HEK293 (cell line): ENCODE measurements around the gene PTGES2.

Experiments used
- CTCF ChIA-PET: fragments of 350-600 bp; formaldehyde crosslinking; extraction: SDS; loops from one replicate; lab custom pipeline; 2021; ENCODE audit warnings: antibody characterized with exemption; lab: Yijun Ruan, JAX
- POLR2A ChIA-PET: fragments of 300-600 bp; formaldehyde crosslinking; extraction: SDS; loops from one replicate; lab custom pipeline; 2020; ENCODE audit warnings: antibody characterized with exemption, inconsistent platforms; lab: Yijun Ruan, JAX
- H3K27ac ChIP-seq: fragments of 200-500 bp; sonication (Bioruptor generic); 2 replicates; pipeline ENCODE4 v1.5.1; 2014; ENCODE audit warnings: low read depth, low read length, control low read depth, inconsistent platforms; ENCODE audit errors: extremely low read depth
- H3K36me3 ChIP-seq, 2 experiments: fragments of 200-500 bp in 1 of 2; sonication (Bioruptor generic) in 1 of 2; 1 replicate in 1 of 2; 2 replicates in 1 of 2; pipeline ENCODE4 v1.5.1; 2014 to 2017; ENCODE audit warnings: inconsistent platforms in 2 of 2, low read length in 2 of 2; ENCODE audit not compliant: control insufficient read depth in 2 of 2, insufficient read depth in 1 of 2
- H3K4me1 ChIP-seq: fragments of 200-500 bp; sonication (Bioruptor generic); 2 replicates; pipeline ENCODE4 v1.5.1; 2014; ENCODE audit warnings: mild to moderate bottlenecking, low read length, inconsistent platforms; ENCODE audit not compliant: control insufficient read depth, insufficient read depth
- H3K4me3 ChIP-seq: 2 replicates; pipeline ENCODE4 v1.5.1; 2011; ENCODE audit warnings: low read depth, mild to moderate bottlenecking, control low read depth, low read length, moderate library complexity
- H3K9me3 ChIP-seq: fragments of 200-500 bp; sonication (Bioruptor generic); 2 replicates; pipeline ENCODE4 v1.5.1; 2014; ENCODE audit warnings: low read depth, low read length, inconsistent platforms; ENCODE audit not compliant: control insufficient read depth, insufficient read depth
- HOXA7 ChIP-seq: sonication (generic); formaldehyde crosslinking; IDR thresholded peaks from 2 replicates; pipeline ENCODE4 v1.8.1; 2022; ENCODE audit warnings: missing genetic modification reagents, borderline replicate concordance
- WT1 ChIP-seq: fragments of 450-650 bp; formaldehyde crosslinking; IDR thresholded peaks from 2 replicates; pipeline ENCODE4 v1.5.1; 2016; ENCODE audit warnings: missing biosample characterization, missing genetic modification characterization
- YY2 ChIP-seq: fragments of 450-650 bp; formaldehyde crosslinking; IDR thresholded peaks from 2 replicates; pipeline ENCODE4 v1.5.1; 2016; ENCODE audit warnings: missing biosample characterization, missing genetic modification characterization
- ZNF10 ChIP-seq: fragments of 450-650 bp; formaldehyde crosslinking; IDR thresholded peaks from 2 replicates; pipeline ENCODE4 v1.5.1; 2017; ENCODE audit warnings: missing biosample characterization, missing genetic modification characterization
- ZNF19 ChIP-seq: fragments of 450-650 bp; formaldehyde crosslinking; IDR thresholded peaks from 2 replicates; pipeline ENCODE4; 2016; ENCODE audit warnings: missing biosample characterization, missing genetic modification characterization, low read depth
- ZNF274 ChIP-seq, 2 experiments: fragments of 200-500 bp in 1 of 2; fragments of 450-650 bp in 1 of 2; sonication (Bioruptor generic) in 1 of 2; formaldehyde crosslinking in 1 of 2; IDR thresholded peaks; 2 replicates each; pipeline versions ENCODE4 v1.5.1 to v1.6.1; 2014 to 2016; ENCODE audit warnings: borderline replicate concordance in 1 of 2, inconsistent platforms in 1 of 2, low read length in 1 of 2, missing biosample characterization in 1 of 2, missing genetic modification characterization in 1 of 2
- ZNF350 ChIP-seq: fragments of 450-650 bp; formaldehyde crosslinking; IDR thresholded peaks from 2 replicates; pipeline ENCODE4 v1.5.0; 2017; ENCODE audit warnings: missing biosample characterization, mild to moderate bottlenecking, missing genetic modification characterization
- ZNF530 ChIP-seq: fragments of 450-650 bp; formaldehyde crosslinking; IDR thresholded peaks from 2 replicates; pipeline ENCODE4 v1.5.1; 2016; ENCODE audit warnings: low read depth, missing biosample characterization, missing genetic modification characterization
- ZNF560 ChIP-seq: fragments of 450-650 bp; formaldehyde crosslinking; IDR thresholded peaks from 2 replicates; pipeline ENCODE4 v1.5.1; 2017; ENCODE audit warnings: missing biosample characterization, missing genetic modification characterization, borderline replicate concordance
- ZNF610 ChIP-seq: fragments of 450-650 bp; formaldehyde crosslinking; IDR thresholded peaks from 2 replicates; pipeline ENCODE4 v1.5.1; 2016; ENCODE audit warnings: missing biosample characterization, missing genetic modification characterization, borderline replicate concordance
- ZNF76 ChIP-seq: fragments of 450-650 bp; formaldehyde crosslinking; IDR thresholded peaks from 2 replicates; pipeline ENCODE4; 2016; ENCODE audit warnings: low read depth, missing biosample characterization, missing genetic modification characterization, borderline replicate concordance
- TF ChIP-seq, protein P1 (sequence below): fragments of 450-650 bp; formaldehyde crosslinking; IDR thresholded peaks from 2 replicates; pipeline ENCODE4 v1.5.1; 2016; ENCODE audit warnings: missing biosample characterization, missing genetic modification characterization, borderline replicate concordance
- TF ChIP-seq, protein P2 (sequence below): fragments of 450-650 bp; formaldehyde crosslinking; IDR thresholded peaks from 2 replicates; pipeline ENCODE4 v1.5.1; 2016; ENCODE audit warnings: missing biosample characterization, missing genetic modification characterization
- TF ChIP-seq, protein P3 (sequence below): fragments of 450-650 bp; formaldehyde crosslinking; conservative IDR thresholded peaks from 2 replicates; pipeline ENCODE4 v1.5.1; 2016; ENCODE audit warnings: low read depth, missing biosample characterization, missing genetic modification characterization

The PTGES2 gene

DNA sequence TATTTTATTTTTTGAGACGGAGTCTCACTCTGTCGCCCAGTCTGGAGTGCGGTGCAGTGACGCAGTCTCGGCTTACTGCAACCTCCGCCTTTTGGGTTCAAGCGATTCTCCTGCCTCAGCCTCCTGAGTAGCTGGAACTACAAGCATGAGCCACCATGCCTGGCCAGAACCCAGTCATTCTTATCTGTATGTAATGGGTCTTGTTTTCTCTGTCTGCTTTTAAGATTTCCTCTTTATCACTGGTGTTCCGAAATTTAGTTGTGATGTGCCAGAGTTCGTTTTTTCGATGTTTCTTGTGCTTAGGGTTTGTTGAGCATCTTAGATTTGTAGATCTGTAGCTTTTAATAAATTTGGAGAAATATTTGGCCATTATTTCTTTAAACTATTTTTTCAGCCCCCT, 40.3 kb downstream of the PTGES2 start:
- POLR2A ChIA-PET = interaction anchor here (0.6 to 1.4 kb wide), 2 partner anchors 11 to 217 kb away, joined by 4 to 5 read pairs; no protein-coding TSS in a partner anchor
- 0 out of 2 replicates have a peak, but pooled peaks cover 4% of the 10 kb centered on the region for H3K4me1 ChIP-seq
- H3K36me3 ChIP-seq = no peaks in the 10 kb centered on the region; a peak in 1 of 3 replicates
- TF ChIP-seq ZNF10 = no peak
- TF ChIP-seq, protein P1, sequence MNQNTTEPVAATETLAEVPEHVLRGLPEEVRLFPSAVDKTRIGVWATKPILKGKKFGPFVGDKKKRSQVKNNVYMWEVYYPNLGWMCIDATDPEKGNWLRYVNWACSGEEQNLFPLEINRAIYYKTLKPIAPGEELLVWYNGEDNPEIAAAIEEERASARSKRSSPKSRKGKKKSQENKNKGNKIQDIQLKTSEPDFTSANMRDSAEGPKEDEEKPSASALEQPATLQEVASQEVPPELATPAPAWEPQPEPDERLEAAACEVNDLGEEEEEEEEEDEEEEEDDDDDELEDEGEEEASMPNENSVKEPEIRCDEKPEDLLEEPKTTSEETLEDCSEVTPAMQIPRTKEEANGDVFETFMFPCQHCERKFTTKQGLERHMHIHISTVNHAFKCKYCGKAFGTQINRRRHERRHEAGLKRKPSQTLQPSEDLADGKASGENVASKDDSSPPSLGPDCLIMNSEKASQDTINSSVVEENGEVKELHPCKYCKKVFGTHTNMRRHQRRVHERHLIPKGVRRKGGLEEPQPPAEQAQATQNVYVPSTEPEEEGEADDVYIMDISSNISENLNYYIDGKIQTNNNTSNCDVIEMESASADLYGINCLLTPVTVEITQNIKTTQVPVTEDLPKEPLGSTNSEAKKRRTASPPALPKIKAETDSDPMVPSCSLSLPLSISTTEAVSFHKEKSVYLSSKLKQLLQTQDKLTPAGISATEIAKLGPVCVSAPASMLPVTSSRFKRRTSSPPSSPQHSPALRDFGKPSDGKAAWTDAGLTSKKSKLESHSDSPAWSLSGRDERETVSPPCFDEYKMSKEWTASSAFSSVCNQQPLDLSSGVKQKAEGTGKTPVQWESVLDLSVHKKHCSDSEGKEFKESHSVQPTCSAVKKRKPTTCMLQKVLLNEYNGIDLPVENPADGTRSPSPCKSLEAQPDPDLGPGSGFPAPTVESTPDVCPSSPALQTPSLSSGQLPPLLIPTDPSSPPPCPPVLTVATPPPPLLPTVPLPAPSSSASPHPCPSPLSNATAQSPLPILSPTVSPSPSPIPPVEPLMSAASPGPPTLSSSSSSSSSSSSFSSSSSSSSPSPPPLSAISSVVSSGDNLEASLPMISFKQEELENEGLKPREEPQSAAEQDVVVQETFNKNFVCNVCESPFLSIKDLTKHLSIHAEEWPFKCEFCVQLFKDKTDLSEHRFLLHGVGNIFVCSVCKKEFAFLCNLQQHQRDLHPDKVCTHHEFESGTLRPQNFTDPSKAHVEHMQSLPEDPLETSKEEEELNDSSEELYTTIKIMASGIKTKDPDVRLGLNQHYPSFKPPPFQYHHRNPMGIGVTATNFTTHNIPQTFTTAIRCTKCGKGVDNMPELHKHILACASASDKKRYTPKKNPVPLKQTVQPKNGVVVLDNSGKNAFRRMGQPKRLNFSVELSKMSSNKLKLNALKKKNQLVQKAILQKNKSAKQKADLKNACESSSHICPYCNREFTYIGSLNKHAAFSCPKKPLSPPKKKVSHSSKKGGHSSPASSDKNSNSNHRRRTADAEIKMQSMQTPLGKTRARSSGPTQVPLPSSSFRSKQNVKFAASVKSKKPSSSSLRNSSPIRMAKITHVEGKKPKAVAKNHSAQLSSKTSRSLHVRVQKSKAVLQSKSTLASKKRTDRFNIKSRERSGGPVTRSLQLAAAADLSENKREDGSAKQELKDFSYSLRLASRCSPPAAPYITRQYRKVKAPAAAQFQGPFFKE (tag by site-specific recombination) = no peak
- TF ChIP-seq ZNF274 (IDR thresholded peaks at IDR 0.05; ENCODE audit: low read length) = no peak
- no peak for TF ChIP-seq ZNF274 (tag by site-specific recombination; IDR thresholded peaks at IDR 0.05; ENCODE audit: borderline replicate concordance)
- TF ChIP-seq, protein P2, sequence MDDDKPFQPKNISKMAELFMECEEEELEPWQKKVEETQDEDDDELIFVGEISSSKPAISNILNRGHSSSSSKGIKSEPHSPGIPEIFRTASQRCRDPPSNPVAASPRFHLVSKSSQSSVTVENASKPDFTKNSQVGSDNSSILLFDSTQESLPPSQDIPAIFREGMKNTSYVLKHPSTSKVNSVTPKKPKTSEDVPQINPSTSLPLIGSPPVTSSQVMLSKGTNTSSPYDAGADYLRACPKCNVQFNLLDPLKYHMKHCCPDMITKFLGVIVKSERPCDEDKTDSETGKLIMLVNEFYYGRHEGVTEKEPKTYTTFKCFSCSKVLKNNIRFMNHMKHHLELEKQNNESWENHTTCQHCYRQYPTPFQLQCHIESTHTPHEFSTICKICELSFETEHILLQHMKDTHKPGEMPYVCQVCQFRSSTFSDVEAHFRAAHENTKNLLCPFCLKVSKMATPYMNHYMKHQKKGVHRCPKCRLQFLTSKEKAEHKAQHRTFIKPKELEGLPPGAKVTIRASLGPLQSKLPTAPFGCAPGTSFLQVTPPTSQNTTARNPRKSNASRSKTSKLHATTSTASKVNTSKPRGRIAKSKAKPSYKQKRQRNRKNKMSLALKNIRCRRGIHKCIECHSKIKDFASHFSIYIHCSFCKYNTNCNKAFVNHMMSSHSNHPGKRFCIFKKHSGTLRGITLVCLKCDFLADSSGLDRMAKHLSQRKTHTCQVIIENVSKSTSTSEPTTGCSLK (tag by site-specific recombination) = no peak
- TF ChIP-seq WT1 (tag by site-specific recombination) = no peak
- TF ChIP-seq YY2 (tag by site-specific recombination) = no peak
- no peak for TF ChIP-seq ZNF76
- no peak for TF ChIP-seq ZNF560 (tag by site-specific recombination)
- TF ChIP-seq ZNF610 (tag by site-specific recombination) = no peak
- TF ChIP-seq, protein P3, sequence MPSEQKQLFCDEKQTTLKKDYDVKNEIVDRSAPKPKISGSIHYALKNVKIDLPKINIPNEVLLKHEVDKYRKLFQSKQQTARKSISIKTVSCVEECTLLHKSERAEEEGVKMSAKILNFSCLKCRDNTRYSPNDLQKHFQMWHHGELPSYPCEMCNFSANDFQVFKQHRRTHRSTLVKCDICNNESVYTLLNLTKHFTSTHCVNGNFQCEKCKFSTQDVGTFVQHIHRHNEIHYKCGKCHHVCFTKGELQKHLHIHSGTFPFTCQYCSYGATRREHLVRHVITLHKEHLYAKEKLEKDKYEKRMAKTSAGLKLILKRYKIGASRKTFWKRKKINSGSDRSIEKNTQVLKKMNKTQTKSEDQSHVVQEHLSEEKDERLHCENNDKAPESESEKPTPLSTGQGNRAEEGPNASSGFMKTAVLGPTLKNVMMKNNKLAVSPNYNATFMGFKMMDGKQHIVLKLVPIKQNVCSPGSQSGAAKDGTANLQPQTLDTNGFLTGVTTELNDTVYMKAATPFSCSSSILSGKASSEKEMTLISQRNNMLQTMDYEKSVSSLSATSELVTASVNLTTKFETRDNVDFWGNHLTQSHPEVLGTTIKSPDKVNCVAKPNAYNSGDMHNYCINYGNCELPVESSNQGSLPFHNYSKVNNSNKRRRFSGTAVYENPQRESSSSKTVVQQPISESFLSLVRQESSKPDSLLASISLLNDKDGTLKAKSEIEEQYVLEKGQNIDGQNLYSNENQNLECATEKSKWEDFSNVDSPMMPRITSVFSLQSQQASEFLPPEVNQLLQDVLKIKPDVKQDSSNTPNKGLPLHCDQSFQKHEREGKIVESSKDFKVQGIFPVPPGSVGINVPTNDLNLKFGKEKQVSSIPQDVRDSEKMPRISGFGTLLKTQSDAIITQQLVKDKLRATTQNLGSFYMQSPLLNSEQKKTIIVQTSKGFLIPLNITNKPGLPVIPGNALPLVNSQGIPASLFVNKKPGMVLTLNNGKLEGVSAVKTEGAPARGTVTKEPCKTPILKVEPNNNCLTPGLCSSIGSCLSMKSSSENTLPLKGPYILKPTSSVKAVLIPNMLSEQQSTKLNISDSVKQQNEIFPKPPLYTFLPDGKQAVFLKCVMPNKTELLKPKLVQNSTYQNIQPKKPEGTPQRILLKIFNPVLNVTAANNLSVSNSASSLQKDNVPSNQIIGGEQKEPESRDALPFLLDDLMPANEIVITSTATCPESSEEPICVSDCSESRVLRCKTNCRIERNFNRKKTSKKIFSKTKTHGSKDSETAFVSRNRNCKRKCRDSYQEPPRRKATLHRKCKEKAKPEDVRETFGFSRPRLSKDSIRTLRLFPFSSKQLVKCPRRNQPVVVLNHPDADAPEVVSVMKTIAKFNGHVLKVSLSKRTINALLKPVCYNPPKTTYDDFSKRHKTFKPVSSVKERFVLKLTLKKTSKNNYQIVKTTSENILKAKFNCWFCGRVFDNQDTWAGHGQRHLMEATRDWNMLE (tag by site-specific recombination) = no peak
- TF ChIP-seq HOXA7 (CRISPR knock-in tag) = no peak
- no peak for TF ChIP-seq ZNF350 (tag by site-specific recombination)
- no peak for TF ChIP-seq ZNF19
- TF ChIP-seq ZNF530 (tag by site-specific recombination) = no peak
- no peak overlapping the region for H3K4me3 ChIP-seq
- no peak overlapping the region for H3K27ac ChIP-seq
- no peaks in the 10 kb centered on the region for H3K9me3 ChIP-seq
- CTCF ChIA-PET = interaction anchor here (0.6 to 2.4 kb wide), 7 partner anchors 12 to 145 kb away, joined by 3 to 9 read pairs (median 4); no protein-coding TSS in a partner anchor
